ENCODE measurements around the gene WNK1. TPM values are rescaled to one million over a fixed set of nuclear protein-coding genes. Genes with fewer than 3 reads are reported as not detected.
A peak's percentile ranks its signal among the peaks of the same experiment; 100 is the strongest.

The WNK1 gene
- total and polyA plus RNA-seq, 2 donors (not counting 3 experiments of a cell fraction or from before 2014, with no cell fraction given): 46.3 to 108 TPM

DNA sequence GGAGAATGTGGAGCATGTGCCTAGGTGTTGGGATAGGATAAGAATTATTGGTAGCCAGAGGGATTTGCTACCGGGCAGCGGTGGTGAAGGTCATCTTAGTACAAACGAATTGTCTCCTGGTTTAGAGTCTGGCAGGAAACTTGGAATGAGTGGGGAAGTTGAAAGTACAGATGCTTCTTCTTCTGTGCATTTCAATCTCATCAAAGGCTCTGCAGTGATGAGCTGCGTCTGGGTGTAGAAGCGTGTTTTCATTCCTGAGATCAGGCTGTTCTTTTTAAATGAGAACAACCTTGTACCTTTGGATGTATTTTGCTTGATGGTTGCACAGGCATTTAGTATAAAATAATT is 2.1 kb downstream of the WNK1 start:
- peaks cover 63% of the 10 kb centered on the region for H3K79me2 ChIP-seq (ENCODE audit: control insufficient read depth, insufficient read depth, low read length)
- no peaks in the 10 kb centered on the region for H3K27me3 ChIP-seq (ENCODE audit: control insufficient read depth in 2 of 2, insufficient read depth in 2 of 2, low read length in 2 of 2)
- H3K4me2 ChIP-seq (ENCODE audit: insufficient read depth, low read length): peak overlapping the region; percentile 99
- no TSS peak for BruUV-seq (replicated peaks)
- peak; percentile 35 for DNase-seq (ENCODE audit: low read depth, low spot score)
- ChIA-PET CTCF (interaction anchor here (0.8 to 6.4 kb wide), 21 partner anchors 22 to 829 kb away, joined by 3 to 182 read pairs (median 5); partner anchors contain the start of gene RAD52), POLR2A (no interaction called here)
- H3K27ac ChIP-seq (ENCODE audit: insufficient read depth, low read depth, low read length): peak overlapping the region; percentile 81
- no peaks in the 10 kb centered on the region for H3K9me3 ChIP-seq (replicated peaks; ENCODE audit: control insufficient read depth, insufficient read depth, low read length)
- dilution Hi-C loops (cut with MboI; ENCODE audit: extremely low pct_ligation_motif_present, low sequenced_read_pairs) (no loop called here), intact Hi-C loops (cut with micrococcal nuclease) (loop anchor here (10.0 kb wide), 1 partner anchor 830 kb away; no protein-coding TSS in a partner anchor)
- H4K20me1 ChIP-seq (replicated peaks; ENCODE audit: control insufficient read depth, extremely low read depth, insufficient read depth, low read length): peaks cover 18% of the 10 kb centered on the region
- H3K9me1 ChIP-seq (replicated peaks; ENCODE audit: control insufficient read depth, extremely low read depth, insufficient read depth, low read length): no peaks in the 10 kb centered on the region
- peak overlapping the region; percentile 94 for H3K9ac ChIP-seq (replicated peaks; ENCODE audit: extremely low read depth, insufficient read depth, low read length)
- H3K4me3 ChIP-seq (replicated peaks in 1 of 3; ENCODE audit: insufficient read depth in 1 of 3, low read depth in 1 of 3, low read length in 3 of 3): peak overlapping the region; percentile 84 to 96 (median 96)
- no peaks in the 10 kb centered on the region for H3K36me3 ChIP-seq (ENCODE audit: control insufficient read depth in 2 of 2, extremely low read depth in 1 of 2, insufficient read depth in 2 of 2, low read length in 2 of 2)
- H3K4me1 ChIP-seq (ENCODE audit: control insufficient read depth, extremely low read depth, insufficient read depth, low read length): peaks cover 33% of the 10 kb centered on the region
- TF ChIP-seq GATA2 (IDR thresholded peaks at IDR 0.05; ENCODE audit: insufficient read depth, insufficient read length, low read depth, low read length): no peak
- TF ChIP-seq POLR2AphosphoS5 (IDR thresholded peaks at IDR 0.05; ENCODE audit: insufficient read depth, low read depth, low read length): no peak
- no peak for TF ChIP-seq MYC (IDR thresholded peaks at IDR 0.05; ENCODE audit: low read depth, low read length)
- TF ChIP-seq POLR2A (IDR thresholded peaks at IDR 0.05; ENCODE audit: low read depth, low read length): no peak
- no peak for TF ChIP-seq EZH2 (IDR thresholded peaks at IDR 0.05; ENCODE audit: borderline replicate concordance, low read depth, low read length, severe bottlenecking)
- no peak overlapping the region for H2AFZ ChIP-seq (ENCODE audit: low read depth, low read length)
- no peak for FAIRE-seq

DNA sequence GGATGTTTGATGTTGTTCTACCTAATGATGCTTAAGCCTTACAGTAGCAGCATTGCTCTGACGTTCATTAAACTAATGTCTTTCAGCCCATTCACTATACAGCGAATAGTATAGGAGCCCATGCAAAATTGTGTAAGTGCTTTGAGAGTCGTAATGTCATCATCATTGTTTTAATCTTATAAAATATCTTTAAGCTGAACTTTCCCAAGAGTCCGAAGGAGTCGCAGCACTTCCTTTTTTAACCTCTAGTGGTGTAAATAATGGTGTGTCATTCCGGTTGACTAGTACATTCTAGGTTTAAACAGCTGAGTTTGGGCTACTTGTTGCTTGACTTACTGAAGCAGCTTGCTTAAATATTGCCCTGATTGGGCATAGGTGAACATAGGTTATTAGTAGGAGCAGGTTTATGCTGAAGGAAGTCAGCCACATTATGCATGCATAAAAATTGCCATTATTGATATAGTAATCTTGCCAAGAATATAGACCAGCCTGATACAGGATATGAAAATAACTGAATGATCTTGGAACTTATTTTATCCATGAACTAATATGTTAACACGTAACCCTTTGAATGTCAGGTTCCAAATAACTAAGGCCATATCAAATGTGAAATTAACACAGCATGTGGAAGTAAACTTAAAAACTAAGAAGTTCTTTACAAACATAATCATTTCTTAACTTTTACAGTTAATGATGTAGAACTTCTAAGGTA is 2.6 kb downstream of the WNK1 start:
- H3K9me3 ChIP-seq (replicated peaks; ENCODE audit: control insufficient read depth, insufficient read depth, low read length): no peaks in the 10 kb centered on the region
- no peak overlapping the region for H2AFZ ChIP-seq (ENCODE audit: low read depth, low read length)
- no peak overlapping the region for H3K27ac ChIP-seq (ENCODE audit: insufficient read depth, low read depth, low read length)
- dilution Hi-C loops (cut with MboI; ENCODE audit: extremely low pct_ligation_motif_present, low sequenced_read_pairs): no loop called here
- peak; percentile 72 for DNase-seq (ENCODE audit: low read depth, low spot score)
- H3K9me1 ChIP-seq (replicated peaks; ENCODE audit: control insufficient read depth, extremely low read depth, insufficient read depth, low read length): no peaks in the 10 kb centered on the region
- TF ChIP-seq GATA2 (IDR thresholded peaks at IDR 0.05; ENCODE audit: insufficient read depth, insufficient read length, low read depth, low read length): no peak
- TF ChIP-seq, protein P1, sequence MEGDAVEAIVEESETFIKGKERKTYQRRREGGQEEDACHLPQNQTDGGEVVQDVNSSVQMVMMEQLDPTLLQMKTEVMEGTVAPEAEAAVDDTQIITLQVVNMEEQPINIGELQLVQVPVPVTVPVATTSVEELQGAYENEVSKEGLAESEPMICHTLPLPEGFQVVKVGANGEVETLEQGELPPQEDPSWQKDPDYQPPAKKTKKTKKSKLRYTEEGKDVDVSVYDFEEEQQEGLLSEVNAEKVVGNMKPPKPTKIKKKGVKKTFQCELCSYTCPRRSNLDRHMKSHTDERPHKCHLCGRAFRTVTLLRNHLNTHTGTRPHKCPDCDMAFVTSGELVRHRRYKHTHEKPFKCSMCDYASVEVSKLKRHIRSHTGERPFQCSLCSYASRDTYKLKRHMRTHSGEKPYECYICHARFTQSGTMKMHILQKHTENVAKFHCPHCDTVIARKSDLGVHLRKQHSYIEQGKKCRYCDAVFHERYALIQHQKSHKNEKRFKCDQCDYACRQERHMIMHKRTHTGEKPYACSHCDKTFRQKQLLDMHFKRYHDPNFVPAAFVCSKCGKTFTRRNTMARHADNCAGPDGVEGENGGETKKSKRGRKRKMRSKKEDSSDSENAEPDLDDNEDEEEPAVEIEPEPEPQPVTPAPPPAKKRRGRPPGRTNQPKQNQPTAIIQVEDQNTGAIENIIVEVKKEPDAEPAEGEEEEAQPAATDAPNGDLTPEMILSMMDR (IDR thresholded peaks at IDR 0.05; ENCODE audit: extremely low read depth in 1 of 2, insufficient read depth in 1 of 2, low read depth in 1 of 2, low read length in 2 of 2): peak; percentile 23 to 33
- peak; percentile 87 for FAIRE-seq
- intact Hi-C loops (cut with micrococcal nuclease): loop anchor here (10.0 kb wide), 1 partner anchor 830 kb away; no protein-coding TSS in a partner anchor
- peak overlapping the region; percentile 94 for H3K9ac ChIP-seq (replicated peaks; ENCODE audit: extremely low read depth, insufficient read depth, low read length)
- ChIA-PET CTCF (interaction anchor here (0.7 to 6.4 kb wide), 22 partner anchors 16 to 828 kb away, joined by 3 to 182 read pairs (median 5); partner anchors contain the start of gene RAD52), POLR2A (interaction anchor here (0.6 kb wide), 1 partner anchor 49 kb away, joined by 3 read pairs; no protein-coding TSS in a partner anchor)
- peak overlapping the region; percentile 84 to 96 (median 96) for H3K4me3 ChIP-seq (replicated peaks in 1 of 3; ENCODE audit: insufficient read depth in 1 of 3, low read depth in 1 of 3, low read length in 3 of 3)
- H3K36me3 ChIP-seq (ENCODE audit: control insufficient read depth in 2 of 2, extremely low read depth in 1 of 2, insufficient read depth in 2 of 2, low read length in 2 of 2): no peaks in the 10 kb centered on the region
- peak overlapping the region; percentile 99 for H3K4me2 ChIP-seq (ENCODE audit: insufficient read depth, low read length)
- H4K20me1 ChIP-seq (replicated peaks; ENCODE audit: control insufficient read depth, extremely low read depth, insufficient read depth, low read length): peaks cover 18% of the 10 kb centered on the region
- peaks cover 33% of the 10 kb centered on the region for H3K4me1 ChIP-seq (ENCODE audit: control insufficient read depth, extremely low read depth, insufficient read depth, low read length)
- no TSS peak for BruUV-seq (replicated peaks)
- peaks cover 69% of the 10 kb centered on the region for H3K79me2 ChIP-seq (ENCODE audit: control insufficient read depth, insufficient read depth, low read length)
- H3K27me3 ChIP-seq (ENCODE audit: control insufficient read depth in 2 of 2, insufficient read depth in 2 of 2, low read length in 2 of 2): no peaks in the 10 kb centered on the region

Data from endothelial cell of umbilical vein (primary cell).